Islet of Langerhans (tissue), 1 donor: ENCODE data around the gene PRKAG2.
A peak's percentile ranks its signal among the peaks of the same experiment; 100 is the strongest.
"Not testable (repeated sequence)": the region's sequence is repeated elsewhere in the genome, so short reads cannot be mapped to it uniquely, and the experiment has no call there.

Experiments used
- FAIRE-seq: peaks from one replicate; lab custom pipeline; 2011; peaks lifted over from hg19 to GRCh38; lab: Jason Lieb, UNC

PRKAG2 gene

DNA sequence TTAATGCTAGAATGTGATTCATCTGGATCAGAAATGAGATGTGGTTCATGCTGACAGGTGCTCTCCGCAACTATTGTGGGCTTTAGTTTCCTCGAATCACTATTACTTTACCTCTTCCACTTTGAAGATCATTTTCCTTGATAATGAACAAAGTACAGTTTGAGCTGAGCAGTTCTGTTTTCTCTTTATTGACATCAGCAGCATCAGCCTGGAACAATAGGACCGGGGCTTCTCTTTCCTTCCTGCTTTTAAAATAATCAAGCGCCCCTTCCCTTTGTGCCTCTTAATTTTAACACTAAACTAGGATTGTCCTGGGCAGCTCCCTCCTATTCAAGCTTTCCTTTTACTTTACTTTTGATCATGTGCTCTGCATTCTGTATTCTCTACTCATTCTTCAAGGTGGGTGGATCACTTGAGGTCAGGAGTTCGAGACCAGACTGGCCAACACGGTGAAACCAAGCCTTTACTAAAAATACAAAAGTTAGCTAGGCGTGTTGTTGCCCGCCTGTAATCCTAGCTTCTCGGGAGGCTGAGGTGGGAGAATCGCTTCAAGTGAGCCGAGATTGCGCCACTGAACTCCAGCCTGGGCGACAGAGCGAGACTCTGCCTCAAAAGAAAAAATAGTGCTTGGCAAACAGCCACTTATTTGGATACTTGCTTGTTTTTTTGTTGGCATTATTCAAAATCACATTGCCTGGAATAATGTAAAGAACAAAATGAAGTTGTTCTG lies 290.2 kb downstream of the PRKAG2 start:
- FAIRE-seq: no peak

DNA sequence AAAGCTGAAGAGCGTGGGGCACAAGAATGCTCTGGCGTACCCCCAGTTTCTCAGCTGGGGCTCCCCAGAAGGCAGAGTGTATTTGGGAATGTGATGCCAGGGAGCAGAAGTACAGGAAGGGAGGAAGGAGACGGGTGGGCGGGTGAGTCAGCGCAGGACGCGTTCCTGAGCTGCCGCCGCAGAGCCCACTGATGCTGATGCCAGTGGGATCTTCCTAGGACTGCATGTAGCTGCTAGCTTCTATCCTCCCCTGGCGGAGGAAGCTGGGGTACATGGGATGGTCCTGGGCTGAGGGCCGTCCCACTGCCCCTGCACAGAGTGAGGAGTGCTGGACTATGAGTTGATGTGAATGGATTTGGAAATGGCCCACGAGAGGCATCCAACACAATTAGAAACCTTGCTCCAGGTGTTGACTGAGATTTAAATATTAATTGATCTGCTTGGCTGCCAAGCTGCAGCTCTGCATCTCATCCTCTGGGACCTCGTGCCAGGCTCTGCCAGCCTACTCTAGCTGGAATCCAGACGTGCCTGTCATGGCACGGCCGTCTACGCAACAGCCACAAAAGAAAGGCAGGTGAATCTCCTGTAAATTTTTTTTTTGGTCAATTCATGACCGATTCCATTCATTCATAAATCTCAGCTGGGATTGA lies 291.0 kb downstream of the PRKAG2 start:
- FAIRE-seq: no peak

DNA sequence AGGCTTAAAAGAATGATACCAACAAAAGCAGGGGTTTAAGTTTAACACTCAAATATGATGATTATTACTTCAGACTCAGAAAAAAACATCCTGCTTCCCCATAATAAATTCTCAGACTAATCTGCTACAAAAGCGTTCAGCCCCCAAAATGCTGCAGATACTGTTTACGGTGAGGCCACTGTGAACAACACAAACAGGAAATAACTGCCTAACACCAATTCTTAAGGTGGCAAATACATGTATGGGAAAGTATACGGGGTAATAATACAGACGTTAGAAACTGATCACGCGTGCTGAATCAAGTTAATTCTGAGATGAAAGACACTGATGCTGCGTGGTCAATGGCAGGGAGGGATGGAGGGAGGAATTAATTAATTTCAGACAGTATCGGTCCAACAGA lies 295.2 kb downstream of the PRKAG2 start:
- no peak for FAIRE-seq

DNA sequence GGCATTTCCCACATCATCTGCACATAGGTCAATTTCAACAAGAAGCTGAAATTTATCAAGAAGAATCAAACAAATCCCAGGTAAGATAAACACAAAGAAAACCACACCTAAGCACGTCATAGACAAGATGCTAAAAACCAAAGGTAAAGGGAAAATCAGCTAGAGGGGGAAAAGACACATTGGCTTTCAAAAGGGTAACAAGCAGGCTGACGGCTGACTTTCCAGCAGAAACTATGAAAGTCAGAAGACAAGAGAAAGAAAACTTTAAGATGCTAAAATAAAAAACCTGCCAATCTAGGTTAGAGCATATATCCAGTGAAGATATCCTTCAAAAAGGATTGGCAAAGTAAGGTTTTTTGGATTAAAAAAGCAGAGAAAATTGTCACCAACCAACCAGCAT lies 297.3 kb downstream of the PRKAG2 start:
- no peak for FAIRE-seq

DNA sequence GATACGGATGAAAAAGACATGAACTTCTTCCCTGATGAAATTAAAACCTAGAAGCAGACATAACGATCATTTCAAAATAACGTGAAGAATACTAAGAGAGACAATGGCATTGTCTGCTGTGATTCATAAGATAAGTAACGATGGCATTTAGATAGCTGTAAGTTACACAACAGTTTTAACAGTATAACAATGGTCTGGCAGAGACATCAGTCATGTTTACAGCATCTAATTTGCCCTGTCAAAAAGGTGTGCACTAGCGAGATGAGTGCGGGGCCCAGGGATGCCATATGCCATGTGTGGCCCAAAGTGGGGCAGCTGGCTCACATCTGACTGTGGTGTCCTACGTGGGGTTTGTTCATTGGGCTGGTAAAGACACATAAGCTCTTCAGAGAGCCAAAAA lies 301.5 kb downstream of the PRKAG2 start:
- FAIRE-seq: no peak

DNA sequence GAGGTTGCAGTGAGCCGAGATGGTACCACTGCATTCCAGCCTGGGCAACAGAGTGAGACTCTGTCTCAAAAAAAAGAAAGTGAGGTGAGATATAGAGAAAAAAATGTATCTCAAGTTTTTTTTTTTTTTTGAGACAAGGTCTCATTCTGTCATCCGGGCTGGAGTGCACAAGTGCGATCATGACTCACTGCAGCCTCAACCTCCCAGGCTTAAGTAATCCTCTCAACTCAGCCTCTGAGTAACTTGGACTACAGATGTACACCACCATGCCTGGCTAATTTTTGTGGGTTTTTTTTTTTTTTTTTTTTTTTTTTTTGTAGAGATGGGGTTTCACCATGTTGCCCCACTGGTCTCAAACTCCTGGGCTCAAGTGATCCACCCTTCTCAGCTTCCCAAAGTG lies 303.9 kb downstream of the PRKAG2 start:
- FAIRE-seq: not testable (repeated sequence)

DNA sequence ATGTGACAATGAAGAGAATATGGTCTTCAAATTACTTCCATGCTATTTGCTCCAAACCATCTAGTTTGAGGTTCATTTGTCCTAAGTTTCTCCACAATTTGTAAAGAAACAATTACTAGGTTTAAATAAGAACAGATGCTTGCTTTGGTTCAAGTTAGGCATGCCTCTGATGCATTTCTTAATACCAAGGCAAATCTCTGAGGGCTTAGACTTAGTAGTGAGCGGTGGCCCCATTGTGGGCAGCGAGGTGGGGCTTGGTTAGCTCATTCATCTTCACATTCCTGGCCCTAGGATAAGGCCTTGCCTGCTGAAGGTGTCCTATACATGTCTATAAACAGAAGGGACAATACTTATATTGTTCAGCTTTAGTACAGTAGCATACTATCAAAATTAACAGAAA lies 304.8 kb downstream of the PRKAG2 start:
- no peak for FAIRE-seq

DNA sequence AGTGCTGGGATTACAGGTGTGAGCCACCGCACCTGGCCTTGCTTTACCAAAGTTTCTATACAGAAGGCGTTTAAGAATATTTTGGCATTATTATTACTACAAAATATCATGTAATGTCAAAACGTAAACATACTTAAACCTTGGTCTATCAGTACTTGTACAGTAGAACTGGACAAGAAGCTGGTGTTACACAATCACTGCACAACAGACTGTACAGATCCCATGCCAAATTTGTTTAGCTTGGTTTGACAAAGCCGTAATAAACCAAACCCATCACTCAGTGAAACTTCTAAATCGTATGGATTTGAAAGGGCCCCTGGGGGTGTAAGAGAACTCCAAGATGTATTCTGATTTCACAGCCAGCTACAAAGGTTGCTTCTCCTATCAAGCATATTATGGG lies 305.4 kb downstream of the PRKAG2 start:
- FAIRE-seq: no peak

DNA sequence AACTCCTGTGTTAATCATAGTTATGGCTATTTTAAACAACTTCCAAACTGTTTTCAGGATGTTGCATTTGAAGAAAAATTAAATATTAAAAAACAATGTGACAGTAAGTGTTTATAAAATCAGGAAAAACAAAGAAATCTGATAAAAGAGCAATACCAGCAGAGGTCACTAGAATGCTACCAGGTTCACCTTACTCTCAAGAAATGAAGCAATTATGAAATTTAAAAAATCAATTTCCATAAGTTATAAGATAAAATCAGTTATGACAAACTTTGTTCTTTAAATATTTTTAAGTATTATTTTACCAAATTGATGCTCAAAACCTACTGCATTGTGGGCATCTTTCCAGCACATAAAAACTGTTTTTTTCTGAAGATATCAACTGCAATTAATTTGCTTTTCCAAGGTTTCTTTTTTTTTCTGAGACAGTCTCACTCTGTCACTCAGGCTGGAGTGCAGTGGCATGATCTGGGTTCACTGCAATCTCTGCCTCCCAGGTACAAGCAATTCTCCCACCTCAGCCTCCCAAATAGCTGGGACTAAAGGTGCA lies 306.5 kb downstream of the PRKAG2 start:
- FAIRE-seq: peak; percentile 94

DNA sequence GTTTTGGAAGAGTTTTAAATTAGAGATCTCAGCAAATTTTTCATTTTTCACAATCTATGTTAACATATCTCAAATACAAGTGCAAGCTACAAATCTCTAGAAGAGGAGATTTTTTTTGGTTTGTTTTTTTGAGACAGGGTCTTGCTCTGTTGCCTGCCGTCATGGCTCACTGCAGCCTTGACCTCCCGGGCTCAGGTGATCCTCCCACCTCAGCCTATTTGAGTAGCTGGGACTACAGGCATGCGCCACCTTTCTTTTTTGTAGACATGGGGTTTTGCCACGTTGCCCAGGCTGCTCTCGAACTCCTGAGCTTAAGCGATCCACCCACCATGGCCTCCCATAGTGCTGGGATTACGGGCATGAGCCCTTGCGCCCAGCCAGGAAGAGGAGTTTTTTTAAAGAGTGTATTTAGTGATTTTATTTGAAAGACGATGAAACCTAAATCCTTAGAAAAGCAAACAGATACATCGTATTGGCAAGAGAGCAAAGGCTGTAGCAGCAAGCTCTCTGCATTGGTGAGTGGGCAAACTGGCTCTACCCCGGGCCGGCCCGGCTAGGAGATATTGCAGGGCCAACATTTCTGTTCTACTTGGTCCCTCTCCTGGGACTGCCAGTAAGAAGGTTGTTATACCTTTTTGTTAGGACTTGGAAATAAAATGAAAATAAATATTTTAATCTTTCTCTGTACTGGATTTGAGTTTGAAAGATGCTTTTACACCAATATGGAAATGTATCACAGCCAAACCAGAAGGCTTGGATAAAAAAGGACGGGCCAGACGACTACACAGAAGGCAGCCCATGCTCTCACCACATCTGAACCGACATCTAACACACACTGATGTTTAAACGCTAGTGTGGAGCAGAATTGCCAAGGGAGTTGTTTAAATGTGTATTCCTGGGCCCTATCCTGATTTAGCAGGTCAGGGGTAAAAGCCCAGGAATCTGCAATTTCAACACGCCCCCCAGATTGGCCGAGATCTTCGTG lies 307.7 kb downstream of the PRKAG2 start:
- FAIRE-seq: no peak

DNA sequence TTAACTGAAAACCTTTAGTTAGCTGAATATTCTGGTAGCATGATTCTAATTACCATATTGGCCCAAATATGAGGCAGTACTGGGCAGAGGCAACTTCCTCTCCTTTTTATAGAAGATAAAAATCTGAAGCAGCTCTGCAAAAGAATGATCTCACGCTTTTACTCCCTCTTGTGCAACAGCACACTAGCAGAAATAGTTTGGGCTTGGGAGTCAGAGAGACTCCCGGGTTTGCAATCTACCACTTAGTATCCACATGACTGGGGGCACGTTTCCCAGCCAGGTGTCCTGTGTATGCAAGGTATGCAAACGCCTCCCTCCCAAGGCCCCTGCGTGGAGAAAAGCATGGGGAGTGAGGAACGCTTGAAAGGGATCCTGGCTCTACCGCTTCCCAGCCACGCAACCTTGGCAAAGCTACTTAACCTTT lies 310.0 kb downstream of the PRKAG2 start:
- no peak for FAIRE-seq

DNA sequence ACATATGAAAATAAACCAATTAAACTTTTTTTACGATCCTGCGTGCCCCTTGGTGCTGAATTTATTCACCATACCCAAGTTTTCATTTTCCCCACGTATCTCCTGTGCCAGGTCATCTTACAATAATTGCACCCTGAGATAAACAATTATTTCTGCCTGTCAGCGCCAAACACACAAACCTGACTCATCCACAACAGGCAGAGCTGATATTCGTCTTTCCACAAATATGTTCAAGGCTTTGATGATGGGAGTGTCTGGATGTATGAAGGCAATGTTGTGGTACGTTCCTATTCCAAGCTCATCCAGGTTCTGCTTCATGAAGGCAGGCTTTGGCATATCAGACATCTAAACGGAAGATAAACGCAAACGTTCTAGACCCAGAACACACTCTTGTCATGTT lies 311.4 kb downstream of the PRKAG2 start:
- no peak for FAIRE-seq

DNA sequence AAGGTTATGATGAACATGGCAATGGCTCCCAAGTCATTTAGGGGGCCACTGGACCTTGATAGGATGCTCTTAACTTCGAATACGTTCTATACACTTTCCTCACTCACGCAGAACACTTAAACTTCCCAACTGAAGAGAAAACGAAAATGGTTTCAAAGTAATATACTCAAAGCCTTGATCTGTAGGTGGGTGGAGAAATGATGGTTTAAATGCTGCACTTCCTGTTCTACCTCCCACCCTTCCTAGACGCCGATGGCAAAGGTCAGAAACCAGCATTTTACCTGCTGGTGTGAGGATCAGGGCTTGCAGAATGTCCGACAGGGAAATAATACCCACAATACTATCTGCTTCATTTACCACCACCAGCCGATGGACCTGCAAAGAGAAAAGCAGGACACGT lies 316.7 kb downstream of the PRKAG2 start:
- no peak for FAIRE-seq

DNA sequence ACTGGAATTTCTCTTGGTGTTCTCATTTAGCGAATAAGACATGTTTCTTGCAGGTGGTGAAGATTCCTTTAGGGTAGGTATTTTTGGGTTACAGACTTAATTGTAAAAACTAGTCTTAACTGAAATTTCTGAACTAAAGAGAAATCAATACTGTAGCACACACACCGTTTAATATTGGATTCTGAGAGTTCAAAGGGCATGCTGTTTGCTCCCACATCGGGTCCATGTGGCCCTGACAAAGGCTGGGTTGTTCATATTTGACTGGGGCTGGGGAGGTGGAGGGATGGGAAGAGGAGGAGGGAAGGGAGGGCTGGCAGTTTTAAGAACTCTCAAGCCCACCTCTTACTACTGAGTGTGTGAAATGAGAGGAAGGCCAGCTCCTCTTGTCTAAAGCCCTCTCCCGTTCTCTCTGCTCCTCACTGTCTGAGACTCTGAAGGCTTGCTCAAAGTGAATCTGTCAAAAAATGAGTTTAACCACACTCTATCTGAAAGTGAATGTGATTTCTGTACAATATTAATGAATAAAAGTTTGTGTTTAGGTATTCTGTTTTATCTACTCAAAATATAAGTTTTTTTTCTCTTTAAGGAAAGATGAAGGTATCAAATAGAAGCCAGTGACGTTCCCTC lies 317.2 kb downstream of the PRKAG2 start:
- no peak for FAIRE-seq

DNA sequence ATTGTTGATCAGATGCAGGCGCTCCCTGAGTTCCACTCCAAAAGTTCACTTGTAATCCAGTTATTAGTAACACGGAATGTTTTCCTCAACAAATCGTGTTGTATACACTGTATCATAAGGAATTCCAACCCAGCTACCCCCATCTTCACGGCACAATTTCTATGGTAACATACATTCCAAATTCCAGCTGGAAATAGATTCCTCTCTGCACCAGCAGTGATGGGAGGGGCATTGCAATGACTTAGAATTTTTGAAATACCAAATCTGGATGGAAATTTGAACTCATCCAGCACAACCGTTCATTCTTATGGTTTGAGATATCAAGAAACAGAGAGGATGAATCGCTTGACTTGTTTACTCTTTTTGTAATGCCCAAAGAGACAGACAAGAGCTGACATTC lies 318.3 kb downstream of the PRKAG2 start:
- FAIRE-seq: no peak

DNA sequence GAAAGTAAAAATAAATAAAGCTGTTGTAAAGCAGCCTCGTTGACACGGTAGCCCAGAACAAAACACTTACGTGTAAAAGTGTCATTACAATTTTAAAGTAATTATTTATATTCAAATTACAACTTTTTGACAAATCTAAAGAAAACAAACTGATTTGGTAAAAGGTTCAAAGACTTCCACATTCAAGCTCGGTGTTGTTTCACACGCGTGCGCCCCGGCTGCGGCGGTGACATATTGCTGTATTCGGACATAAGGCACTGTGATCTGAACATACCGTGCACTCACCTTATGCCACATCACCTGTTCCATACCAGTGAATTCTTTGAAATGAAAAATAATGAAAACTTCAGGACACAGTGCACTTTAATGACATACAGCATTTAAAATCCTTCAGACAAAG lies 320.3 kb downstream of the PRKAG2 start:
- FAIRE-seq: no peak

DNA sequence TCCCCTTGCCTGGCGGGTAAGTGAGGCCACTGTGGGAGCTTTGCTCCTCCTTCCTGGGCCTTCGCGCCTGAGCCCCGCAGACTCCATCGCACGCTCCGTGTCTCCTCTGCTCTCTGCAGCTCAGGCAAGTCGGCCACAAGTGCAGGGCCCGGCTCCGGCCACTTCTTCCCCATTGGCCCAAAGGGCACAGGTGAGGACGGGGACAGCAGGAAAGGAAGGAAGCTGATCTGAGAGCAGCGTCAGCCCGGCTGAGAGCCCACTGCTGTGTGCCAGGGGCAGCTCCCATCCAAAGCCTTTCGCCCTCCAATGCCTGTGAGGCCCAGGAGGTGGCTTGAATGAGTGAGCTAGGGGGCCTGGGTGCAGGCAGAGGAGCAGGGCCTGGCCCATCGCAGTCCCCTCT lies 323.6 kb downstream of the PRKAG2 start:
- FAIRE-seq: no peak

DNA sequence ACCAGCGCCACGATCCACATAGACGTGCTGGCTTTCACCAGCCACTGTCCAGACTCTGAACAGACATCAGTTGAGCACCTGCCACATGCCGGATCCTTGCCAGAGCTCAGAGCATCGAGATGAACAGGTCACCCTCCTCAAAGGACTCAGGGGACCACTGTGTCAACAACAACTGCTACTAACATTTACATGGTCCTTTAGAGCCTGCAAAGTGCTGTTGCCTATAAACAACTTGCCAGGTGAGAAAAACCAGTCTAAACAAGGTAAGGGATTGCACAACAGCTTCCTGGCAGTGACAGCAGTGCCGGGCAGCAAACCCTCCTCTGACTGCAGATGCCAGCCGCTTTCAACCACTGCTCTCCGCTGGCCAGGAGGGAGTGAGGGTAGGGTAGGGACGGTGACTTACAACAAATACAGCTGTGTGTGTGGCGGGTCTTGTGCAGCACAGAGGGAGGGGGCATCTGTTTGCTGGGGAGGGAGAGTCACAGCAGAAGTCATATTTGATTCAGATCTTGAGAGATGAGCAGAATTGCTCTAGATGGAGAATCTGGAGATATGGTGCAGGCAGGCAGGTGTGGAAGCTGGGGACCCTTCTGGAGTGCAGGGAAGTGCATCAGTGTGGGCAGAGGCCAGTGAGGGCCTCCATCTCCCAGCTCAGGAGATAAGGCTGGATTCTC lies 324.4 kb downstream of the PRKAG2 start:
- FAIRE-seq: peak; percentile 55

DNA sequence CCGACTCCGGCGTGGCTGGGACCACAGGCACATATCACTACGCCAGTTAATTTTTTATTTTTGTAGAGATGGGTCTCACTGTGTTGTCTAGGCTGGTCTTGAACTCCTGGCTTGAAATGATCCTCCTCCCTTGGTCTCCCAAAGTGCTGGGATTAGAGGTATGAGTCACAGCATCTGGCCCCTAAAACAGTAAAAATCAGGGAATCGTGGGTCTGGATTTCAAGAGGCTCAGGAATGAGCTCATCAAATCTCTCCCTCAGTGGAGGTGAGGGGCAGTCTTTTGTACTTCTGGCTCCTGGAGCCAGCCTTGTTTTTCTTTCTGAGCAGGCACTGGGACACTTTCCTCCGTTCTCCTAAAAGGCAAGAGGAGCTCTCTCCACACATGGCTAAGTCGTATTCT lies 325.1 kb downstream of the PRKAG2 start:
- no peak for FAIRE-seq

DNA sequence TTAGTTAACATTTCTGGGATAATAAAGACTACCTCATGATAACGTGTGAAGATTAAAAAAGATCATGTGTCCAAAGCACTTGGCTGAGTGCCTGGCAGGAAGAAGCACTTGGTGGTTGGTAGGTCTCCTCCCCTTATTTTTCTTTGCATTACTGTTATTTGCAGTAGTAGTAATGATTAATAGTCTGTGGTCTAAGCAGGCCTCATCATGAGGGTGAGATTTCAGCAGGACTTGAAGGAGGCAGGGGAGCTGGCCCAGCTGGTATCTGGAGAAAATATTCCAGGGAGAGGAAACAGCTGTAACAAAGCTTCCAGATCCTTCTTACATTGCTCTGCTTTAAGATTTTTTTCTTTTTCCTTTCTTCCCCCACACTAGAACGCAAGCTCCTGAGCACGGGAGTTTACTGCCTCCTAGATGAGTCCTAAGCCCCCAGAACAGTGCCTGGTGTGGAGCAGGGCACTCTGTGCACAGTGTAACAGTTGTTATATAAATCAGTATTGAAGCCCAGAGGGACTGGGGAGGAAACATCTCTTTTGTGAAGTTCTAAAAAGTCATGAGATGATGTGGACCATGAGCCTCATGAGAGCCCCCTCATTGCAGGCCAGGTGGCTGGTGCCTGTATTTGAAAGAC lies 326.1 kb downstream of the PRKAG2 start:
- peak; percentile 86 for FAIRE-seq

DNA sequence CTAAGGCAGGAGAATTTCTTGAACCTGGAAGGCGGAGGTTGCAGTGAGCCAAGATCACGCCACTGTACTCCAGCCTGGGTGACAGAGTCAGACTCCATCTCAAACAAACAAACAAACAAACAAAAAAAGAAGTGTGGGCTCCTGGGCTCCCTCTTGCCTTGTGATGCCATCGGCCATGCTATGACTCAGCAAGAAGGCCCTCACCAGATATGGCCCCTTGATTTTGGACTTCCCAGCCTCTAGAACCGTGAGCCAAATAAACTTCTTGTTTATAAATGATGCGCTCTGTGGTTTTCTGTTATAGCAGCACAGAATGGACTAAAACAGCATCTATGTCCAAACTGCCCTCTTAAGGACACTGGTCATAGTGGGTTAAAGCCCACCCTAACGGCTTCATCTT lies 327.3 kb downstream of the PRKAG2 start:
- FAIRE-seq: no peak
